ENCODE data around the gene D2HGDH. TPM values are rescaled to one million over a fixed set of nuclear protein-coding genes. Genes with fewer than 3 reads are reported as not detected.
A peak's percentile ranks its signal among the peaks of the same experiment; 100 is the strongest.

The D2HGDH gene
- total and polyA plus RNA-seq, 9 of the 15 experiments (the other 6 are each of a cell fraction or from before 2014, with no cell fraction given) = 0.39 to 30.8 (median 10.3) TPM

DNA sequence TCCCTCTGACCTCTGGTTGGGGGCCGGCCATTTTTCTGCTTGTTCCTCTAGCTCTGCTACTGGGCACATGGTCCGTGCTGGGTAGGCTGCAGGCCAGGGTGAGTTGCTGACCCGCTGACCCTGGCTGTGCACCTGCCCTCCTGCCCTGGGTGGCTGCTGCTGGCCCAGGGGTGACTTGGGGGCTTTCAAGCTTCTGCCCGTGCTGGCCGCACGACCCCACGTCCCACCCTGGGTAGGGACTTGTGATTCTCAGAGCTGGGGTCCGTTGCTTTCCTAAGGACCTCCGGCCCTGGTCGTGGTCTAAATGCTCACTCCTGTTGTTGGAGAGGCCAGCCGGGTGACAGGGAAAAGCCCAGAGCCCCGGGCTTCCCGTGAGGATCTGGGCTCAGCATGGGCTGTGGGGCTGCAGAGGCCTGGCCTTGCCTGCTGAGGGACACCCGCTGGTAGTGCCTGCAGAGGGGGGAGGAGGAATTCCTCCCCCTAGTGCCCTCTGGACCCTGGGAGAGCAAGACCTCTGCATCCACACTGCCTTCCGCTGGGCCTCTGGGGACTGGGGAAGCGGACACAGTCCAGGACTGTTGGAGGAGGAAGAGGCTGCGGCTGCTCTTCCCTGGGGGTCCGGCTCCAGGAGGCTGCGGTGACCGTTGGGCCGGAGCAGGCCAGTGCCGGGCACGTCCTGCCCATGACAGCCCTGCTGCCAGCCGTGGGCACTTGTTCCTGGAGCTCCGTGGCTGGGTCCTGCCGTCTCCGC lies 35.9 kb downstream of the D2HGDH start:
- Histone ChIP-seq H4K20me1 (replicated peaks; ENCODE audit: control insufficient read depth, insufficient read depth, low read length) (no peaks in the 10 kb centered on the region), H3K79me2 (ENCODE audit: control insufficient read depth, insufficient read depth, low read length) (no peaks in the 10 kb centered on the region), H3K27ac (ENCODE audit: extremely low read depth, low read depth, low read length) (no peak overlapping the region), H2AFZ (ENCODE audit: low read depth, low read length) (no peak overlapping the region), H3K9me1 (ENCODE audit: control insufficient read depth, insufficient read depth, low read length) (no peaks in the 10 kb centered on the region), H3K9me3 (replicated peaks; ENCODE audit: control insufficient read depth, insufficient read depth, low read depth, low read length) (no peaks in the 10 kb centered on the region), H3K4me3 (no peak overlapping the region), H3K4me2 (ENCODE audit: insufficient read depth, low read length) (no peak overlapping the region), H3K27me3 (ENCODE audit: control insufficient read depth in 2 of 2, insufficient read depth in 2 of 2, low read length in 2 of 2) (no peaks in the 10 kb centered on the region), H3K36me3 (ENCODE audit: control insufficient read depth, insufficient read depth, low read length) (no peaks in the 10 kb centered on the region), H3K4me1 (replicated peaks in 1 of 2; ENCODE audit: control insufficient read depth in 2 of 2, insufficient read depth in 2 of 2, low read length in 2 of 2) (peaks cover 0 to 46% of the 10 kb centered on the region in 2 experiments; a peak in 2 of 5 replicates), H3K9ac (ENCODE audit: insufficient read depth in 1 of 2, low read depth in 2 of 2, low read length in 2 of 2) (peak overlapping the region in 1 of 2 experiments; percentile 26; a peak in 1 of 4 replicates)
- CTCF ChIA-PET (ENCODE audit: low intra/inter-chr PET ratio) = no interaction called here
- POLR2A ChIA-PET = interaction anchor here (0.9 kb wide), 1 partner anchor 8 kb away, joined by 3 read pairs; no protein-coding TSS in a partner anchor
- FAIRE-seq (no peak), ATAC-seq (no peak; the same call in 2 of the 3 replicates), DNase-seq (ENCODE audit: extremely low read depth in 1 of 4, low spot score in 3 of 4) (peak in 1 of 4 experiments; percentile 3)
- in situ Hi-C loops (cut with MboI) (no loop called here), intact Hi-C loops (cut with micrococcal nuclease) (no loop called here)
- WGBS (ENCODE audit: insufficient coverage, low coverage, missing lambda C conversion rate) = 74% methylated on average over 3 of the region's 27 CpGs
- TF ChIP-seq POLR2G (IDR thresholded peaks at IDR 0.05; ENCODE audit: low read depth, low read length) = peak; percentile 41; the same call in 1 of the 2 replicates
- no peak for TF ChIP-seq NCOA1 (IDR thresholded peaks at IDR 0.05; ENCODE audit: low read depth)
- BruUV-seq (replicated peaks) = no TSS peak

DNA sequence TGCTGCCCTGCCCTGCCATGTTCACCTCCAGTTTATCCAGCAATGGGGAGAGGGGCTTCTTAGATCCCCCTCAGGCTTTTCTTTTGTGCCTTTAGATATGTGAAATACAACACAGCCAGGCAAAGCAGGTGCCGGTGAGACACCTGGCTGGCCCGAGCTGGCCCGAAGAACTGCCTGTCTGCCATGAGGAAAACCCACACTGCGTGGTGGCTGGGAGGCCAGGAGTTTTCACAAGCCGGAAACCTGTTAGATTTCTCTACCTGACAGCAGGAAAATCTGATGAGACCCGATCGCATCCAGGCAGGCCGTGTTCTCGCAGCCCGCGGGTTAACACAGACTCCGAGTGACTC lies 36.5 kb downstream of the D2HGDH start:
- Histone ChIP-seq H3K79me2 (ENCODE audit: control insufficient read depth, insufficient read depth, low read length) (no peaks in the 10 kb centered on the region), H3K9me1 (ENCODE audit: control insufficient read depth, insufficient read depth, low read length) (no peaks in the 10 kb centered on the region), H3K36me3 (ENCODE audit: control insufficient read depth, insufficient read depth, low read length) (no peaks in the 10 kb centered on the region), H3K27ac (ENCODE audit: extremely low read depth, low read depth, low read length) (no peak overlapping the region), H3K9ac (ENCODE audit: insufficient read depth in 1 of 2, low read depth in 2 of 2, low read length in 2 of 2) (no peak overlapping the region; a peak in 1 of 4 replicates), H3K4me2 (ENCODE audit: insufficient read depth, low read length) (no peak overlapping the region), H3K4me3 (no peak overlapping the region), H2AFZ (ENCODE audit: low read depth, low read length) (no peak overlapping the region), H3K4me1 (replicated peaks in 1 of 2; ENCODE audit: control insufficient read depth in 2 of 2, insufficient read depth in 2 of 2, low read length in 2 of 2) (peaks cover 0 to 51% of the 10 kb centered on the region in 2 experiments; a peak in 2 of 5 replicates), H3K27me3 (ENCODE audit: control insufficient read depth in 2 of 2, insufficient read depth in 2 of 2, low read length in 2 of 2) (no peaks in the 10 kb centered on the region), H4K20me1 (replicated peaks; ENCODE audit: control insufficient read depth, insufficient read depth, low read length) (no peaks in the 10 kb centered on the region), H3K9me3 (replicated peaks; ENCODE audit: control insufficient read depth, insufficient read depth, low read depth, low read length) (no peaks in the 10 kb centered on the region)
- ChIA-PET POLR2A (interaction anchor here (0.5 to 0.9 kb wide), 2 partner anchors 9 to 127 kb away, joined by 3 to 4 read pairs; no protein-coding TSS in a partner anchor), CTCF (ENCODE audit: low intra/inter-chr PET ratio) (no interaction called here)
- in situ Hi-C loops (cut with MboI) (no loop called here), intact Hi-C loops (cut with micrococcal nuclease) (no loop called here)
- DNase-seq (ENCODE audit: extremely low read depth in 1 of 4, low spot score in 3 of 4) (no peak), ATAC-seq (no peak), FAIRE-seq (no peak)
- no TSS peak for BruUV-seq (replicated peaks)
- TF ChIP-seq, protein P1, sequence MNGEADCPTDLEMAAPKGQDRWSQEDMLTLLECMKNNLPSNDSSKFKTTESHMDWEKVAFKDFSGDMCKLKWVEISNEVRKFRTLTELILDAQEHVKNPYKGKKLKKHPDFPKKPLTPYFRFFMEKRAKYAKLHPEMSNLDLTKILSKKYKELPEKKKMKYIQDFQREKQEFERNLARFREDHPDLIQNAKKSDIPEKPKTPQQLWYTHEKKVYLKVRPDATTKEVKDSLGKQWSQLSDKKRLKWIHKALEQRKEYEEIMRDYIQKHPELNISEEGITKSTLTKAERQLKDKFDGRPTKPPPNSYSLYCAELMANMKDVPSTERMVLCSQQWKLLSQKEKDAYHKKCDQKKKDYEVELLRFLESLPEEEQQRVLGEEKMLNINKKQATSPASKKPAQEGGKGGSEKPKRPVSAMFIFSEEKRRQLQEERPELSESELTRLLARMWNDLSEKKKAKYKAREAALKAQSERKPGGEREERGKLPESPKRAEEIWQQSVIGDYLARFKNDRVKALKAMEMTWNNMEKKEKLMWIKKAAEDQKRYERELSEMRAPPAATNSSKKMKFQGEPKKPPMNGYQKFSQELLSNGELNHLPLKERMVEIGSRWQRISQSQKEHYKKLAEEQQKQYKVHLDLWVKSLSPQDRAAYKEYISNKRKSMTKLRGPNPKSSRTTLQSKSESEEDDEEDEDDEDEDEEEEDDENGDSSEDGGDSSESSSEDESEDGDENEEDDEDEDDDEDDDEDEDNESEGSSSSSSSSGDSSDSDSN (IDR thresholded peaks at IDR 0.05; ENCODE audit: borderline replicate concordance in 1 of 2, low read depth in 2 of 2, low read length in 2 of 2) = no peak
- no peak for TF ChIP-seq ZNF695 (CRISPR knock-in tag; IDR thresholded peaks at IDR 0.05)
- no peak for TF ChIP-seq ZNF24 (IDR thresholded peaks at IDR 0.05)
- TF ChIP-seq ETS2 (tag; IDR thresholded peaks at IDR 0.05; ENCODE audit: borderline replicate concordance, poor library complexity, severe bottlenecking) = no peak
- TF ChIP-seq DPF2 (IDR thresholded peaks at IDR 0.05) = no peak
- TF ChIP-seq ZKSCAN8 (CRISPR knock-in tag; IDR thresholded peaks at IDR 0.05) = no peak
- TF ChIP-seq, protein P2, sequence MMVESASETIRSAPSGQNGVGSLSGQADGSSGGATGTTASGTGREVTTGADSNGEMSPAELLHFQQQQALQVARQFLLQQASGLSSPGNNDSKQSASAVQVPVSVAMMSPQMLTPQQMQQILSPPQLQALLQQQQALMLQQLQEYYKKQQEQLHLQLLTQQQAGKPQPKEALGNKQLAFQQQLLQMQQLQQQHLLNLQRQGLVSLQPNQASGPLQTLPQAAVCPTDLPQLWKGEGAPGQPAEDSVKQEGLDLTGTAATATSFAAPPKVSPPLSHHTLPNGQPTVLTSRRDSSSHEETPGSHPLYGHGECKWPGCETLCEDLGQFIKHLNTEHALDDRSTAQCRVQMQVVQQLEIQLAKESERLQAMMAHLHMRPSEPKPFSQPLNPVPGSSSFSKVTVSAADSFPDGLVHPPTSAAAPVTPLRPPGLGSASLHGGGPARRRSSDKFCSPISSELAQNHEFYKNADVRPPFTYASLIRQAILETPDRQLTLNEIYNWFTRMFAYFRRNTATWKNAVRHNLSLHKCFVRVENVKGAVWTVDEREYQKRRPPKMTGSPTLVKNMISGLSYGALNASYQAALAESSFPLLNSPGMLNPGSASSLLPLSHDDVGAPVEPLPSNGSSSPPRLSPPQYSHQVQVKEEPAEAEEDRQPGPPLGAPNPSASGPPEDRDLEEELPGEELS (CRISPR knock-in tag; IDR thresholded peaks at IDR 0.05; ENCODE audit: borderline replicate concordance) = no peak
- 88% methylated on average over 9 of the region's 12 CpGs for WGBS (ENCODE audit: insufficient coverage, low coverage, missing lambda C conversion rate)
